ENCODE results near the gene PPP1R13B. TPM values are rescaled to one million over a fixed set of nuclear protein-coding genes. Genes with fewer than 3 reads are reported as not detected.

Gene PPP1R13B
- total RNA-seq, 1 donor from 2014 or later: 2.5 TPM

DNA sequence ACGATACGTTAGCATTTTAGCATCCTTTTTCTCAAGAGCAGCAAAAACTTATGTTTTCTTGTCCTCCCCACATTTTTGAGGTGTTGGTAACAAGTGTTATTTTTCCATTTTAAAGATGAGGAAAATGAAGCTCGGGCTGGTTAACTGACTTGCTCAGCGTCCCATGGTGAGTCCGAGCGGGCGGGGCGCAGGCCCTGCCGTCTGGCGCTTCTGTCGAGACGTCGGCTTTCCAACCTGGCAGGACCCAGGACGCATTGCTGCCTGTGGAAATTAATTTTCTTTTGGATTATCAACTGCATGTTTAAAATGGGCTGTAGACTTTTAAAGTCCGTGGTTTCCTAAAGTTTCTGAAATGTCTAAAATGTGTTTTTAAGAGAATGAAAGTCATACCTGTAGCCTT, 162.5 kb downstream of the PPP1R13B start:
- Histone ChIP-seq H3K27ac (no peak overlapping the region), H3K79me2 (ENCODE audit: low read depth) (no peaks in the 10 kb centered on the region), H3F3A (ENCODE audit: low read depth) (no peaks in the 10 kb centered on the region), H2AFZ (replicated peaks) (no peak overlapping the region), H3K36me3 (peaks cover 14% of the 10 kb centered on the region), H3K4me1 (no peaks in the 10 kb centered on the region), H3K9ac (no peak overlapping the region), H3K4me3 (no peak overlapping the region), H3K9me3 (ENCODE audit: low read depth) (no peaks in the 10 kb centered on the region), H4K20me1 (ENCODE audit: low read depth) (peaks cover 21% of the 10 kb centered on the region), H3K27me3 (no peaks in the 10 kb centered on the region), H3K4me2 (no peak overlapping the region)
- TF ChIP-seq, protein P1, sequence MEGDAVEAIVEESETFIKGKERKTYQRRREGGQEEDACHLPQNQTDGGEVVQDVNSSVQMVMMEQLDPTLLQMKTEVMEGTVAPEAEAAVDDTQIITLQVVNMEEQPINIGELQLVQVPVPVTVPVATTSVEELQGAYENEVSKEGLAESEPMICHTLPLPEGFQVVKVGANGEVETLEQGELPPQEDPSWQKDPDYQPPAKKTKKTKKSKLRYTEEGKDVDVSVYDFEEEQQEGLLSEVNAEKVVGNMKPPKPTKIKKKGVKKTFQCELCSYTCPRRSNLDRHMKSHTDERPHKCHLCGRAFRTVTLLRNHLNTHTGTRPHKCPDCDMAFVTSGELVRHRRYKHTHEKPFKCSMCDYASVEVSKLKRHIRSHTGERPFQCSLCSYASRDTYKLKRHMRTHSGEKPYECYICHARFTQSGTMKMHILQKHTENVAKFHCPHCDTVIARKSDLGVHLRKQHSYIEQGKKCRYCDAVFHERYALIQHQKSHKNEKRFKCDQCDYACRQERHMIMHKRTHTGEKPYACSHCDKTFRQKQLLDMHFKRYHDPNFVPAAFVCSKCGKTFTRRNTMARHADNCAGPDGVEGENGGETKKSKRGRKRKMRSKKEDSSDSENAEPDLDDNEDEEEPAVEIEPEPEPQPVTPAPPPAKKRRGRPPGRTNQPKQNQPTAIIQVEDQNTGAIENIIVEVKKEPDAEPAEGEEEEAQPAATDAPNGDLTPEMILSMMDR (IDR thresholded peaks at IDR 0.05): no peak
- TF ChIP-seq EZH2 (IDR thresholded peaks at IDR 0.05) (no peak), EZH2phosphoT487 (IDR thresholded peaks at IDR 0.05) (no peak)
- Mint-ChIP-seq H3K4me3 (no peak overlapping the region), H3K9me3 (no peaks in the 10 kb centered on the region), H3K4me1 (peaks cover 2% of the 10 kb centered on the region), H3K36me3 (peaks cover 25% of the 10 kb centered on the region), H3K27ac (no peak overlapping the region), H3K27me3 (ENCODE audit: insufficient read depth, low read depth) (no peaks in the 10 kb centered on the region)
- no peak for DNase-seq (ENCODE audit: low spot score)

DNA sequence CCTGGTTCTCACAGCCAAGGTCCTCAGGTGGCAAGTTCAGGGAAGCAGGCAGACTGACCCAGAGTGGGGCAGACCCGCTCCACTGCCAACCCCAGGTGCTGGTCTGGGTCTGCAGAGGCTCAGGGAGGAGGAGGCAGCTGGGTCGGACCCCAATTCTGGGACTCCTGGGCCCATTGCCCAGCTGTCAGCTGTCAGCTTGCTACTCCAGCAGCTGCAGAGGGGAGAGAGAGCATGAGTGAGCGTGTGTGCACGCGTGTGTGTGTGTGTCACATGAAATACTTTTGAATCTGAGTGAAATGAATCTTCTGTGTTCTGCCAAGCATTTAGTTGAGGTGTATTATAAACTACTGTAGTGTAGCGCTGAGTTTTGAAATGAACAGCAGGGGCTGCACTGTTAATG, 162.9 kb downstream of the PPP1R13B start:
- H3K4me1 Mint-ChIP-seq: peaks cover 2% of the 10 kb centered on the region
- Histone ChIP-seq H2AFZ (replicated peaks) (no peak overlapping the region), H3K9me3 (ENCODE audit: low read depth) (no peaks in the 10 kb centered on the region), H3K4me1 (no peaks in the 10 kb centered on the region), H3K27ac (no peak overlapping the region), H3F3A (ENCODE audit: low read depth) (no peaks in the 10 kb centered on the region), H3K27me3 (no peaks in the 10 kb centered on the region), H3K36me3 (peaks cover 17% of the 10 kb centered on the region), H3K79me2 (ENCODE audit: low read depth) (no peaks in the 10 kb centered on the region), H3K4me2 (no peak overlapping the region), H3K9ac (no peak overlapping the region), H4K20me1 (ENCODE audit: low read depth) (peaks cover 19% of the 10 kb centered on the region), H3K4me3 (no peak overlapping the region)
- no peak overlapping the region for H3K4me3 Mint-ChIP-seq
- no peaks in the 10 kb centered on the region for H3K9me3 Mint-ChIP-seq
- H3K27ac Mint-ChIP-seq: no peak overlapping the region
- peaks cover 25% of the 10 kb centered on the region for H3K36me3 Mint-ChIP-seq
- no peaks in the 10 kb centered on the region for H3K27me3 Mint-ChIP-seq (ENCODE audit: insufficient read depth, low read depth)
- TF ChIP-seq, protein P1 (IDR thresholded peaks at IDR 0.05): no peak
- no peak for TF ChIP-seq EZH2 (IDR thresholded peaks at IDR 0.05)
- TF ChIP-seq EZH2phosphoT487 (IDR thresholded peaks at IDR 0.05): no peak
- DNase-seq (ENCODE audit: low spot score): no peak

Small RNAs within 50 kb of the gene (small RNA-seq; reads per million reads assigned to genes)
- gene RF00019 (not detected), gene RF00280 (not detected)

Other genes with a start within 250 kb of the PPP1R13B start
- 163 and 232 TPM in 2 replicates for gene KLC1, start 218.4 kb downstream of the PPP1R13B start, total RNA-seq (ENCODE audit: low replicate concordance)
- 59.7 and 60.2 TPM in 2 replicates for gene XRCC3, start 132.1 kb downstream of the PPP1R13B start, total RNA-seq (ENCODE audit: low replicate concordance)
- gene ZFYVE21, start 131.8 kb downstream of the PPP1R13B start, total RNA-seq (ENCODE audit: low replicate concordance): 46.2 and 53.2 TPM in 2 replicates
- not detected in 2 replicates for gene TDRD9, start 80.9 kb upstream of the PPP1R13B start, total RNA-seq (ENCODE audit: low replicate concordance)
- not detected in 2 replicates for gene RD3L, start 95.0 kb upstream of the PPP1R13B start, total RNA-seq (ENCODE audit: low replicate concordance)
- 0.87 and 1.2 TPM in 2 replicates for gene ASPG, start 238.1 kb upstream of the PPP1R13B start, total RNA-seq (ENCODE audit: low replicate concordance)